ENCODE data around the gene WDR86. TPM values are rescaled to one million over a fixed set of nuclear protein-coding genes. Genes with fewer than 3 reads are reported as not detected.

The WDR86 gene
- total and polyA plus RNA-seq, 2 experiments from 2014 or later, result 9.1 to 59.1 TPM

- H3K9me3 Mint-ChIP-seq, result no peaks in the 10 kb centered on the region
- no peaks in the 10 kb centered on the region for H4K20me1 ChIP-seq (replicated peaks; ENCODE audit: insufficient read depth)
- ATAC-seq, result no peak
- H3K4me3 Mint-ChIP-seq, result no peak overlapping the region
- H3K36me3 ChIP-seq (ENCODE audit: insufficient read depth), result no peaks in the 10 kb centered on the region
- H3K27me3 ChIP-seq (ENCODE audit: insufficient read depth), result no peaks in the 10 kb centered on the region
- H3K27me3 Mint-ChIP-seq (ENCODE audit: insufficient read depth, low read depth, poor library complexity), result peaks cover 6% of the 10 kb centered on the region
- H2AFZ ChIP-seq, result no peak overlapping the region
- H3K79me2 ChIP-seq (replicated peaks; ENCODE audit: insufficient read depth), result no peaks in the 10 kb centered on the region
- H3K4me2 ChIP-seq, result no peak overlapping the region
- TF ChIP-seq POLR2AphosphoS5 (IDR thresholded peaks at IDR 0.05; ENCODE audit: low read depth) (no peak), ZNF331 (CRISPR knock-in tag; IDR thresholded peaks at IDR 0.05; ENCODE audit: low read depth) (no peak), EZH2phosphoT487 (IDR thresholded peaks at IDR 0.05; ENCODE audit: unreplicated experiment) (no peak), CTCF (conservative IDR thresholded peaks at IDR 0.05; ENCODE audit: low read depth in 2 of 2) (no peak), STAT1 (IDR thresholded peaks at IDR 0.05; ENCODE audit: unreplicated experiment) (no peak), REST (IDR thresholded peaks at IDR 0.05; ENCODE audit: unreplicated experiment) (no peak), ETS1 (IDR thresholded peaks at IDR 0.05) (no peak), ZNF114 (CRISPR knock-in tag; IDR thresholded peaks at IDR 0.05) (no peak), ZNF462 (CRISPR knock-in tag; IDR thresholded peaks at IDR 0.05) (no peak), NANOG (IDR thresholded peaks at IDR 0.05; ENCODE audit: borderline replicate concordance) (no peak), CREB1 (CRISPR knock-in tag; IDR thresholded peaks at IDR 0.05; ENCODE audit: low read depth) (no peak), EZH2 (IDR thresholded peaks at IDR 0.05; ENCODE audit: low read depth, unreplicated experiment) (no peak), JUNB (IDR thresholded peaks at IDR 0.05; ENCODE audit: unreplicated experiment) (no peak)
- no peaks in the 10 kb centered on the region; the same call in 1 of the 2 replicates for H3F3A ChIP-seq (replicated peaks; ENCODE audit: low read depth)
- no peak for DNase-seq (ENCODE audit: low spot score)
- H3K27ac Mint-ChIP-seq, result no peak overlapping the region; the same call in 1 of the 2 replicates
- no peaks in the 10 kb centered on the region; the same call in 2 of the 3 replicates for H3K36me3 Mint-ChIP-seq (ENCODE audit: low read depth)
- H3K4me3 ChIP-seq, result no peak overlapping the region
- H3K9me2 ChIP-seq (ENCODE audit: insufficient read depth), result no peaks in the 10 kb centered on the region
- H3K27ac ChIP-seq (ENCODE audit: low read depth), result no peak overlapping the region
- no peaks in the 10 kb centered on the region for H3K4me1 ChIP-seq (ENCODE audit: insufficient read depth)
- peaks cover 12% of the 10 kb centered on the region for H3K4me1 Mint-ChIP-seq
Measured at GRCh38 chr7:151389096-151389767, 20.6 kb downstream of the WDR86 start.

All from GM23338 (cell line).